GM12873 (cell line): Measurements from ENCODE around the gene PSMC6.
A peak's percentile ranks its signal among the peaks of the same experiment; 100 is the strongest.

ENCODE experiments used
- CTCF ChIP-seq: IDR thresholded peaks from 2 replicates; pipeline ENCODE4 v1.5.1; 2012; ENCODE audit warnings: low read depth, mild to moderate bottlenecking, moderate library complexity, low read length, control low read depth; ENCODE audit not compliant: insufficient read depth; ENCODE audit errors: missing control alignments

Gene PSMC6

GRCh38 chr14:52706724-52707706 lies at the start of gene PSMC6:
Gene PSMC6, plus strand, starts transcription at chr14:52707200. Its CDS starts 20 bp downstream, at chr14:52707220.
- TF ChIP-seq CTCF: no peak

- TF ChIP-seq CTCF: no peak
These were observed 46.7 kb upstream of the PSMC6 start for GRCh38 chr14:52660325-52660724.

- TF ChIP-seq CTCF: no peak
These were observed 46.2 kb upstream of the PSMC6 start for GRCh38 chr14:52660832-52661231.

- no peak for TF ChIP-seq CTCF
These were observed 45.7 kb upstream of the PSMC6 start for GRCh38 chr14:52661314-52661713.

GRCh38 chr14:52663850-52664249 lies 43.1 kb upstream of the PSMC6 start:
- no peak for TF ChIP-seq CTCF

GRCh38 chr14:52678591-52678990 lies 28.4 kb upstream of the PSMC6 start:
- peak; percentile 51 for TF ChIP-seq CTCF

- no peak for TF ChIP-seq CTCF
These were observed 22.9 kb upstream of the PSMC6 start for GRCh38 chr14:52683985-52684520.
